Brain microvascular endothelial cell (primary cell): ENCODE results near the gene RNF135.

ENCODE experiments used
- DNase-seq: peaks from one replicate; pipeline ENCODE4 v3.0.0-alpha.2; 2020
- H3K27ac ChIP-seq: fragments of 250-450 bp; sonication (Bioruptor Pico); 2 replicates; pipeline ENCODE4 v1.5.1; 2020; ENCODE audit warnings: mild to moderate bottlenecking, moderate library complexity
- H3K27me3 ChIP-seq: fragments of 250-450 bp; sonication (Bioruptor Pico); replicated peaks from 2 replicates; pipeline ENCODE4 v1.5.1; 2020; ENCODE audit warnings: mild to moderate bottlenecking
- H3K36me3 ChIP-seq: fragments of 250-450 bp; sonication (Bioruptor Pico); replicated peaks from 2 replicates; pipeline ENCODE4 v1.5.1; 2020; ENCODE audit warnings: mild to moderate bottlenecking
- H3K4me3 ChIP-seq: 2 replicates; pipeline ENCODE4 v1.5.1; 2011; ENCODE audit warnings: low read depth, mild to moderate bottlenecking, control low read depth, low read length, moderate library complexity
- in situ Hi-C: cut with HindIII; loops from 2 replicates; pipeline ENCODE4 v1.10.0; 2017; ENCODE audit warnings: low sequenced_read_pairs, low pct_ligation_motif_present
- TF ChIP-seq, protein P1 (sequence below): IDR thresholded peaks from 2 replicates; pipeline ENCODE4 v1.5.1; 2011; ENCODE audit warnings: low read depth, mild to moderate bottlenecking, moderate library complexity, low read length, control low read depth, inconsistent platforms; ENCODE audit errors: missing control alignments

Gene RNF135

DNA sequence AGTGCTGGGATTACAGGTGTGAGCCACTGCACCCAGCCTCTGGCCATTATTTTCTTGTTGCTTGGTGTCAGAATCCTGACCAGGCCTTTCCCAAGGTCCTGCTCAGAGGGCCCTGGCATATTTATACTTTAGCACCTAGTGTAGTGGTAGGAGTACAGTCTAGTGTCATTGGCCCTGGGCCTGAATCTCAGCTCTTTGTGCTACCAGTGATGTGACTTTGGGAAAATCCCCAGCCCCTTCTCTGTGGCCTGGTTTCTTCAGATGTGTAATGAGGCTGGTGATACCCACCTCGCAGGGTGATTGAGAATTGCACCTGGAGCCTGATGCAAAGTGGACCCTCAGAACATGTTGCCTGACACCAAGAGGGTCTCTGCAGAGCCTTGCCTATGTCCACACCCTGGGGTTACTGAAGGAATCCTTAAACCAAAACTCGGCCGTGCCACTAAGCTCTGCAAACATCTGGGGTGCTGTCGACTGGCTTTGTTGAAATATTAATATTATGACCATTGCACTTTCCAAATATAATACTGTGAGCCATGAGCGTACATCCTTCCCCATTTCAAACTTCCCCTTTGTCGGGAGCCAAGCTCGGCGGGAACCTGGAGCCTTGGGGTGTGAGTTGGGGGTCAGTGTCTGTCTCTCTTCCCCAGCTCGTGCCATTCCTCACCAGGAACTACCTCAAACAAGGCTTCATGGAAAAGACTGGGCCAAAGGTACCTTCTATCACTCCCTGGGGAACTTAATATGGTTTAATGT, 18.0 kb upstream of the RNF135 start:
- no peak for DNase-seq
- in situ Hi-C loops, result no loop called here
- no peak overlapping the region for H3K27ac ChIP-seq
- TF ChIP-seq, protein P1, sequence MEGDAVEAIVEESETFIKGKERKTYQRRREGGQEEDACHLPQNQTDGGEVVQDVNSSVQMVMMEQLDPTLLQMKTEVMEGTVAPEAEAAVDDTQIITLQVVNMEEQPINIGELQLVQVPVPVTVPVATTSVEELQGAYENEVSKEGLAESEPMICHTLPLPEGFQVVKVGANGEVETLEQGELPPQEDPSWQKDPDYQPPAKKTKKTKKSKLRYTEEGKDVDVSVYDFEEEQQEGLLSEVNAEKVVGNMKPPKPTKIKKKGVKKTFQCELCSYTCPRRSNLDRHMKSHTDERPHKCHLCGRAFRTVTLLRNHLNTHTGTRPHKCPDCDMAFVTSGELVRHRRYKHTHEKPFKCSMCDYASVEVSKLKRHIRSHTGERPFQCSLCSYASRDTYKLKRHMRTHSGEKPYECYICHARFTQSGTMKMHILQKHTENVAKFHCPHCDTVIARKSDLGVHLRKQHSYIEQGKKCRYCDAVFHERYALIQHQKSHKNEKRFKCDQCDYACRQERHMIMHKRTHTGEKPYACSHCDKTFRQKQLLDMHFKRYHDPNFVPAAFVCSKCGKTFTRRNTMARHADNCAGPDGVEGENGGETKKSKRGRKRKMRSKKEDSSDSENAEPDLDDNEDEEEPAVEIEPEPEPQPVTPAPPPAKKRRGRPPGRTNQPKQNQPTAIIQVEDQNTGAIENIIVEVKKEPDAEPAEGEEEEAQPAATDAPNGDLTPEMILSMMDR, result no peak
- no peaks in the 10 kb centered on the region for H3K36me3 ChIP-seq
- H3K27me3 ChIP-seq, result no peaks in the 10 kb centered on the region
- H3K4me3 ChIP-seq, result no peak overlapping the region

DNA sequence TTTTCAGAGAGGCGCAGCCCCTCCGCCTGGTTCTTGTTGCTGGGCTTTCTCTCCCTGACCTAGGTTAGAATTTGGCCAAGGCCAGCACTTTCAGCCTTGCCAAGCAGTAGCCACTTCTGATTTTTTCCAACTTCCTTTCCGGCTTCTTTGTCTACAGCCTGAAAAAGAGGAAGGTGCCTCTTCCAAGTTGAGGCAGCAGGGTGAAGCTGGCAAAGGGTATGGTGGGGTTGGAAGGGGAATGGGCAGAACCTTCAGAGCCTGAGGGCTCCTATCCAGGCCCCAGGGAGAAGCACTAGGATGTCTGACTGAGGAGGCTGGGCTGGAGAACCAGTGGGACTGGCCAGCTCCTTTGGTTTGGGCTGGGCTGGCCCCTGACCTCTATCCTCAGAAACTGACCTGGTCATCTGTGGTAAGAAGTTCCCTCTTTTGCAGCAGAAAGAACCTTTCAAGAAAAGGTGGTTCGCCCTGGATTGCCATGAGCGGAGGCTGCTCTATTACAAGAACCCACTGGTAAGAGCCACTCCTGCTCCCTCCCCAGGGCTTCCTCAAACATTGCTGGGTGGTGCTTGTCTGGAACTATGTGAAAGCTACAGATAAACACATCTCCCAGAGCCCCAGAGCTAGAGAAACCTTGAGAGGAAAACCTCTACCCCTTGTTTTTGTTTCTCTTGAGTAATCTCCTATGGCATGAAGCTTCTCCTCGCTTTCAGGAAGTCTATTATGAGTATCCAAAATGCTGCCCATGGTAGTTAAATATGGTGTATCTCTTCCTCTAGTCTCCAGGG, 16.6 kb upstream of the RNF135 start:
- in situ Hi-C loops, result no loop called here
- DNase-seq, result peak; percentile 16
- Histone ChIP-seq H3K27ac (no peak overlapping the region), H3K27me3 (no peaks in the 10 kb centered on the region), H3K36me3 (no peaks in the 10 kb centered on the region), H3K4me3 (no peak overlapping the region)
- TF ChIP-seq, protein P1, result no peak

DNA sequence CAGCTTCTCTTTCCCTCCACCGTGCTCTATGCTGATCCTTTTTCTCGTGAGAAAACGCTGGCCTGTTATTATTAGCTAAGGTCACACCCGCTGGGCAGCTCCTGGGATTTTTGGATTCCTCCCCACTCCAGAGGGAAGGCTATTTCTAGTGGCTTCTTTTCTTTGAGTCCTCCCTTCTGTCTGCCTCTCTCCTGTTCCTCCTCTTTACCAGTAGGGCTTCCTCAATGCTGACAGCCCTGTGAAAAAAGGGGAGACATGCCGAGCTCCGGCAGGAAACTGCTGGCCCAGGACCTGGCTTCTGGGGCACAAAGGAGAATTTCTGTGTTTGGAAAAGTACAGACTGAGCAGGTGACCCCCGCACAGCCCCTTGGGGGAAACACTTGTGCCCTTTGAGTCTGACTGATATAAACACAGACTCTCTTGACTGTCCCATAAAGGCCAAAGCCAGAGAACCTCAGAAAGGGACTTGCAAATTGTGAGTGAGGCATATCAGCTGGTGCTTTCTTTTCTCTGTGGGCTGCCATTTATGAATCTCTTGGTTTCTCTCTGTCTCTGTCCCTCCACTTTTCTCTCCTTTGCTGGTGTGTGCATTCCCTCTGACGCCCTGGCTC, 14.0 kb upstream of the RNF135 start:
- H3K27ac ChIP-seq, result no peak overlapping the region
- no peak for DNase-seq
- no peak overlapping the region for H3K4me3 ChIP-seq
- in situ Hi-C loops, result no loop called here
- H3K27me3 ChIP-seq, result no peaks in the 10 kb centered on the region
- TF ChIP-seq, protein P1, result peak; percentile 21
- no peaks in the 10 kb centered on the region for H3K36me3 ChIP-seq

DNA sequence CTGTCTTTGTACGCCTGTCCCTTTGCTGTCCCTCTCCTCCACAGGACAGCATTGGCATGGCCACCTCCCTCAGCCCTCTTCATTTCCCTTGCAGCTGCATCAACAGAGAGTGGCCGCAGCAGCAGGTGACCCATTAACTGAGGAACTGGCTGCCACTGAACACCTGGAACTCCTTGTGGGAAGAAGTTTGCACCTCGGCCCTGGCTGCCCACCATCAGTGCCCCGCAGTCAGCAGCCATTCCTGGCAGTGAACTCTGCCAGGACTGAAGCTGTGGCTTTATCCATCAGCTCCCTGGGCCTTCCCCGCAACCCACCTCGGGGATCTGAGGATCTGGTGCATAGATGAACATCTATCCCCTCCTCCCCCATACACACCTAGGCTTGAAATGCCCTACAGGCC, 13.1 kb upstream of the RNF135 start:
- TF ChIP-seq, protein P1, result no peak
- DNase-seq, result no peak
- in situ Hi-C loops, result no loop called here
- no peaks in the 10 kb centered on the region for H3K27me3 ChIP-seq
- H3K4me3 ChIP-seq, result no peak overlapping the region
- no peak overlapping the region for H3K27ac ChIP-seq
- no peaks in the 10 kb centered on the region for H3K36me3 ChIP-seq

DNA sequence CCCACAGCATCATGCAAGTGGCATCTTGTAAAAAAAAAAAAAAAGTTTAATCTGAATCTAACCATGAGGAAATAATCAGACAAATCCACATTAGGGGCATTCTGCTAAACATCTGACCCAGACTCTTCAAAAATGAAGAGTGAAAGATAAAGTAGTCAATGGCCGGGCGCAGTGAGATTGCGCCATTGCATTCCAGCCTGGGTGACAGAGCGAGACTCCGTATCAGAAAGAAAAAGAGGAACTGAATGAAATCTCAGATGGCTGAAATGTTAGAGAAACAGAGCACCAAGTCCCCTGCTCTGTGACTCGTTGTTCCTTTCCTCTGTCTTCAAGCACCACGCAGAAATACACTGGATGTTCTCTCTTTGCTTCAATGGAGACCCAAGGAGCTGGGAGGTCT, 12.7 kb upstream of the RNF135 start:
- DNase-seq, result no peak
- TF ChIP-seq, protein P1, result no peak
- H3K27me3 ChIP-seq, result no peaks in the 10 kb centered on the region
- H3K27ac ChIP-seq, result no peak overlapping the region
- H3K36me3 ChIP-seq, result no peaks in the 10 kb centered on the region
- no peak overlapping the region for H3K4me3 ChIP-seq
- in situ Hi-C loops, result no loop called here
